GM12891 (cell line): ENCODE data around the gene OR8B4.

Source experiments
- DNase-seq: peaks from one replicate; pipeline ENCODE4 v3.0.0; 2011; ENCODE audit warnings: low spot score; ENCODE audit not compliant: insufficient read length
- FAIRE-seq: peaks from 2 replicates; lab custom pipeline; 2011; peaks lifted over from hg19 to GRCh38; lab: Jason Lieb, UNC
- PAX5 ChIP-seq: IDR thresholded peaks from 2 replicates; pipeline ENCODE4 v1.6.1; 2011; ENCODE audit warnings: low read length, moderate library complexity, mild to moderate bottlenecking; ENCODE audit not compliant: insufficient read depth, severe bottlenecking
- POLR2A ChIP-seq: IDR thresholded peaks from 2 replicates; pipeline ENCODE4 v1.6.1; 2011; ENCODE audit warnings: low read depth, low read length, control low read depth
- POLR2AphosphoS5 ChIP-seq: IDR thresholded peaks from 2 replicates; pipeline ENCODE4 v1.6.1; 2011; ENCODE audit warnings: low read depth, low read length, control low read depth
- POU2F2 ChIP-seq: IDR thresholded peaks from 2 replicates; pipeline ENCODE4 v1.6.1; 2011; ENCODE audit warnings: low read depth, mild to moderate bottlenecking, control low read depth, low read length, moderate library complexity
- SPI1 ChIP-seq: IDR thresholded peaks from 2 replicates; pipeline ENCODE4 v1.6.1; 2011; ENCODE audit warnings: low read depth, low read length, control low read depth
- TAF1 ChIP-seq: IDR thresholded peaks from 2 replicates; pipeline ENCODE4 v1.6.1; 2011; ENCODE audit warnings: low read depth, low read length, control low read depth

Gene OR8B4

DNA sequence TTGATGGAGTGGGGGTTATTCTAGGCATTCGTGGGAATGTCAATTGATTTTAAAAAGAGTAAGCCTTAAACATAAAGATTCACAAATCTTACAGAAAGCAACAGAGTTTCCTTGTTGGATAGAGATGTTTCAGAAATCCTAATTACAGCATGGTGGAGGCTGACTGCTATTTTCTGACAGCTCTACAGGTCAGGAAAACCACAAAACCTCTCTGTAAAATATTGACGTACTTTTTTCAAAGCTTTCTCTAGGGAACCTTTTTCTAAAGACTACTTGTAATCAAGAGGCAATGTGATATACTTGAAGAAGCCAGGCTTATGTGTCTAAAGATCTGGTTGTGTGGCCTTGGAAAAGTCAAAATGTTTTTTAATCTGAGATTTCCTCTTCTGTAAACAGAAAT is 29.9 kb upstream of the OR8B4 start:
- no peak for DNase-seq
- no peak for FAIRE-seq
- TF ChIP-seq PAX5, result no peak
- TF ChIP-seq POU2F2, result no peak
- TF ChIP-seq TAF1, result no peak
- TF ChIP-seq POLR2A, result no peak
- no peak for TF ChIP-seq SPI1
- no peak for TF ChIP-seq POLR2AphosphoS5

DNA sequence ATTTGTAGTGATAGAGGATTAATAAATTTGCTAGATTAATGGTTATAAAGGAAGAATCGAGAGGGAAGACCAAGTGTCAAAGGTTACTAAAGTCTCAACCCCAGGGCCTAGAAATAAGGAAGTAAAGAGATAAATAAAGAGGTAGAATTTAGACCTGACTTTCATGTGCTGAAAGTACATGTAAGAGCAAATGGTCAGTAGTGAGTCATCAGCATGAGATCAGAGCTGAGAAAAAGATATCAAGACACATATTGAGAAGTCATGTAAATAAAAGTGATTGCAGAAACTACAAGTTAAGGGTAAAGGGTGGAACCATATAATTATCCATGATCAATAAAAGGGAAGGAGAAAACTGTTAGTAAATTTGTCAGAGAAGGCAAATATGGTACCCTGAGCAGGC is 22.2 kb upstream of the OR8B4 start:
- no peak for TF ChIP-seq POU2F2
- no peak for TF ChIP-seq SPI1
- TF ChIP-seq PAX5, result no peak
- TF ChIP-seq POLR2AphosphoS5, result no peak
- no peak for TF ChIP-seq TAF1
- TF ChIP-seq POLR2A, result no peak
- DNase-seq (no peak), FAIRE-seq (no peak)

DNA sequence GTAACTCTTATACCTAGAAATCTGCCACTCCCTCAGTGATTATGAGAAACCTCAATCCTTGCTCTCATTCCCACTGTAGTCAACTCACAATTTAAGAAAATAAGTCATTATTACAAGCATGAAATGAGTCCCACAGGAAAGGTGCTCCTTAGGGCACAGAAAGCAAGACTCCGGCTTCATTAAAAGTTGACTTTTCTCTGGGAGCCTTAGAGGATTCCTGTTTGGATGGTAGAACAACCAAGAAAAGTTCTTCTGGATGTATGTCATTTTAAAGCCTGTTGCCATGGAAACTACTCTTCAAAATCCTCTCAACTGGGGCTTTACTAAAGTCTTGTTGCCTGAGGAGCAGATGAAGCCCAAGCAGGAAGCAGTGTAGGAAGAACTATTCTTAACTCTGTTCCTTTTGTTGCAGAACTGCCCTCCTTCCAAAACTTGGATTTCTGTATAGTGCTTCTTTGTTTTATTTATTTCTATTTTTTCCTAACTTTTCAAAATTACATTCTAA is 21.0 kb upstream of the OR8B4 start, which contains the start of gene OR8B8:
TSS of gene OR8B8 (minus strand) at position 51 of the 505 bp plus-strand sequence. CDS start 4,611 bp downstream, outside the sequence.
- DNase-seq (no peak), FAIRE-seq (no peak)
- TF ChIP-seq POU2F2 (no peak), POLR2A (no peak), SPI1 (no peak), TAF1 (no peak)

DNA sequence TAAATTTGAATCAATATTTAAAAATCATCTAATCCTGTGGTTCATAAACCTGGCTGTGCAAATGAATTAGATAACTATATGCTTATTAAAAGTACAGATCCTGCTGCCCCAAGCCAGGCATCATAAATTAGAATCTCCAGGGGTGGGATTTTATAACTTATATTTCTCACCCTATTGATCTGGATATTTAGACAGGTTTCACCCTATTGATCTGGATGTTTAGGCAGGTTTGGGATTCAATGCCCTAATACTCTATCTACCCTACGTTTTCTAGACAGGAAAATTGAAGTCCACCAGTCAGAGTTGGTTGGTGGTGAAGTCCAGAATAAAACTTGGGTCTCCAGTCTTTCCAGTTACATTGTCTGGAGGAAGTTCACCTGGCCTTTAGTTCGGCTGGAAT is 18.2 kb upstream of the OR8B4 start:
- FAIRE-seq (no peak), DNase-seq (no peak)
- TF ChIP-seq POLR2AphosphoS5, result no peak
- TF ChIP-seq POLR2A, result no peak
- TF ChIP-seq SPI1, result no peak
- TF ChIP-seq TAF1, result no peak
- no peak for TF ChIP-seq POU2F2
- no peak for TF ChIP-seq PAX5

DNA sequence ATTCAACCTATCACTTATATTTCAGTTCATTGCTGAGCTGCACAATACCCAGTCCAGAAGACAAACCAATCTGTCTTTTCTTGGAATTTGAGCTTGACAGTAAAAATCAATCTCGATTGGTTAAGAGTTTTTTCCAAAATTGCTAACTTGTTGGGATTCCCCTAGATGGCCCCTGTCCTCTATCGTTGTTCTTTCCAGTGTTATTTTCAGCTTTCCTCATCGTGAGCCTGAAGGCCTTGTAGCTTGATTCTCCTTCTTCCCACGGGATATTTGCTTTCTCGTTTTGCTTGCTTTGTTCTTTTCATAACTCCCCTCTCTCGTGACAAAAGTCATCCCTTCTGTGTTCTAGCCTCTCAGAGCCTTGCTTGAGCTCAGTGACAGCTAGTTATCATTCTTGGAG is 17.8 kb upstream of the OR8B4 start:
- DNase-seq, result no peak
- TF ChIP-seq POLR2A, result no peak
- no peak for TF ChIP-seq SPI1
- no peak for FAIRE-seq

DNA sequence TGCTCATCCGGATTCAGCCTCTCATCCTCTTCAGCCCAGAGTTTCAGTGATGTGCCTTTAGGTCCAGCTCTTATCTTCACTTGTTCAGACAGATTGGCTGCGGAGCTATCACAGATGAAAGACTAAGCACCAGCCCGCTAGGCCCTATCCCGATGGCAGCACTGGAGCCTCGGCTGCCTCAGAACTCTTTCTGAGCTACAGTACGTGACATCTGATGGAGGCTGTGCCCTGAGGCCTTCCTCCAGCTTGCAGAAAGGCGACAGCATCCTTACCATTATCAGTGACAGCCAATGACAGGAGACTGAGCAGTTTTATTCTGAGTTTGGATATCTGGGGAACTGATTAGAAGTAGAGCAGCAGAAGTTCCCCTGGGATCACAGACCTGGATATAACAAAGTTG is 16.8 kb upstream of the OR8B4 start:
- no peak for DNase-seq
- TF ChIP-seq TAF1 (no peak), SPI1 (no peak), POU2F2 (no peak), POLR2AphosphoS5 (no peak), PAX5 (no peak), POLR2A (no peak)

DNA sequence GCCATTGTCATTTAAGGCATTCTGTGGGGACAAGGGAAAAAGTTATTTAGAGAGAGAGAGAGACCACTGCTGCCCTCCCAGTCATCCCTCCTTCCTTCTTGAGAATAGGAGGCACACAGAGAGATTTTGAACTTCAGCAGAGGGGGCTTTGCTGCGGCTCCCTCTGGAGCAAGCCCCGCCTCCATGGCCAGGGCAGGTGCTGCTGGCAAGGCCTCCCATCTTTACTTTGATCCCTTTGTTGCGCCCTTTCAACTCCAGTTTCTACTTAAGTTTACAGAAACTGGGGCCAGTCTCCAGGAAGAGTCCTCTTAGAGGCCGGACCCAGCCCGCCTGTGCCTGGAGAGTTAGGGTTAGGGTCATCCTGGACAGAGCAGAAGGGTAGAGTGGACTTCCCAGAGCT is 16.4 kb upstream of the OR8B4 start:
- TF ChIP-seq PAX5, result no peak
- no peak for TF ChIP-seq TAF1
- TF ChIP-seq POLR2A, result no peak
- TF ChIP-seq SPI1, result no peak
- no peak for TF ChIP-seq POU2F2
- TF ChIP-seq POLR2AphosphoS5, result no peak
- no peak for FAIRE-seq
- DNase-seq, result no peak

More for the DNA sequence above, 16.8 kb upstream of the OR8B4 start:
- no peak for FAIRE-seq

DNA sequence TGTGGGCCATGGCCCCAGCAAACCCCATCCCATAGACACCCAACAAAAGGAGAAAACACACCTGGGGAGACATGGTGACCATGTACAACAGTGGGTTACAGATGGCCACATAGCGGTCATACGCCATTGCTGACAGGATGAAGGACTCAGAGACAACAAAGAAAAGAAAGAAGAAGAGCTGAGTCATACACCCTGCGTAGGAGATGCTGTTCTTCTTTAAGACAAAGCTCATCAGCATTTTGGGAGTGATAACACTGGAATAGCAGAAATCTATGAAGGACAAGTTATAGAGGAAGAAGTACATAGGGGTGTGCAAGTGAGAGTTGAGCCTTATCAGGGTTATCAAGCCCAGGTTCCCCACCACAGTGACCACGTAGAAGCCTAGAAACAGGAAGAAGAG is 15.9 kb upstream of the OR8B4 start:
- DNase-seq, result no peak
- no peak for FAIRE-seq
- TF ChIP-seq PAX5, result no peak
- no peak for TF ChIP-seq POU2F2
- no peak for TF ChIP-seq SPI1

DNA sequence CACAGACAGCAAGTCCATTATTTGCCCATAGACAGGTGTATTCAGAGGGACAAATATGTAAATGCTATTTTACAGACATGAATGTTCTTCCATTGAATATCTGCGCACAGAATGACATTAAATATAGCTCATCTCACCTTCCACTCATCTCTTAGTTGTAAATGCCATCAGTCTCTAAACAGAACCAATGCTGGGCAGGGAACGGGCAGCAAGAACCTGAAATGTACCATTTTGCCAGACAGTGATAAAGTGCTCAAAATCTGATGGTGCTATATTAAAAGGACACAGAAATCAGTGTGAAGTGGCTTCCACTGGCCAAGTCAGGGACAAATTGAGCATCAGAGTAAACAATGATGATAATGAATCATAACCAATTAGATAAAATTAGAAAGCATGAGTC is 10.0 kb upstream of the OR8B4 start:
- FAIRE-seq (no peak), DNase-seq (no peak)
- TF ChIP-seq SPI1 (no peak), PAX5 (no peak), POLR2AphosphoS5 (no peak), POLR2A (no peak), TAF1 (no peak), POU2F2 (no peak)

DNA sequence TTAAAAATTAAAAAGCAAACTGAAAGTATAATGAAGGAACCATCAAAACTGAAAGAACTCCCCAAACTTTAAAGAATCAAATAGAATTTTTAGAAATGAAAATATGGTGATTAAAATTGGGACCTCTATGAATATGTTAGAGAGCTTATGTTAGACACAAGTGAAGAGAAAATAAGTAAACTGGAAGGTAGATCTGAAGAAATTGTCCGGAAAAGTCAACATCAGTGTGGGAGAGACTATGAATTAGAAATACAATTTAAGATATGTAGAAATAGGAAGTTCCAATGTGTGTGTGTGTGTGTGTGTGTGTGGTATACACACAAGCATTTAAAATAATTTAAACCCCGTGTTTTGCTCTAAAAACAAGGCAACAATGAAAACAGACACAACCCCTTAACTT is 4.9 kb upstream of the OR8B4 start:
- DNase-seq, result no peak
- TF ChIP-seq POLR2A (no peak), POLR2AphosphoS5 (no peak), POU2F2 (no peak), TAF1 (no peak), PAX5 (no peak), SPI1 (no peak)
- no peak for FAIRE-seq
